MM.1S (cell line): Measurements from ENCODE around the gene ADGRV1.

Source experiments
- DNase-seq: peaks from one replicate; pipeline ENCODE4 v3.0.0-alpha.2; 2015
- H2AFZ ChIP-seq: fragments of 300-600 bp; sonication (generic); 2 replicates; pipeline ENCODE4 v1.6.0; 2016; ENCODE audit warnings: antibody characterized with exemption, low read length
- H3F3A ChIP-seq: fragments of 300-600 bp; sonication (generic); 2 replicates; pipeline ENCODE4 v1.6.1; 2016; ENCODE audit warnings: mild to moderate bottlenecking, antibody characterized with exemption, low read length, moderate library complexity, mixed read lengths; ENCODE audit not compliant: insufficient read depth
- H3K27ac ChIP-seq: fragments of 300-600 bp; sonication (generic); 2 replicates; pipeline ENCODE4 v1.5.1; 2016; ENCODE audit warnings: mild to moderate bottlenecking, low read length
- H3K27me3 ChIP-seq: fragments of 300-600 bp; sonication (generic); replicated peaks from 2 replicates; pipeline ENCODE4 v1.6.0; 2016; ENCODE audit warnings: low read length; ENCODE audit not compliant: insufficient read depth
- H3K36me3 ChIP-seq: fragments of 300-600 bp; sonication (generic); replicated peaks from 2 replicates; pipeline ENCODE4 v1.6.1; 2016; ENCODE audit warnings: mild to moderate bottlenecking, low read length, mixed read lengths; ENCODE audit not compliant: insufficient read depth
- H3K4me1 ChIP-seq: fragments of 300-600 bp; sonication (generic); 2 replicates; pipeline ENCODE4 v1.6.1; 2016; ENCODE audit warnings: low read length, mixed read lengths
- H3K4me2 ChIP-seq: fragments of 300-600 bp; sonication (generic); 2 replicates; pipeline ENCODE4 v1.6.0; 2016; ENCODE audit warnings: low read depth, low read length
- H3K4me3 ChIP-seq: fragments of 300-600 bp; sonication (generic); 2 replicates; pipeline ENCODE4 v1.5.1; 2016; ENCODE audit warnings: low read length, mixed read lengths
- H3K79me2 ChIP-seq: fragments of 300-600 bp; sonication (generic); 2 replicates; pipeline ENCODE4 v1.6.1; 2016; ENCODE audit warnings: mixed run types, low read length, mixed read lengths
- H3K9ac ChIP-seq: fragments of 300-600 bp; sonication (generic); 2 replicates; pipeline ENCODE4 v1.6.1; 2016; ENCODE audit warnings: low read length, mixed read lengths
- H3K9me2 ChIP-seq: fragments of 300-600 bp; sonication (generic); replicated peaks from 2 replicates; pipeline ENCODE4 v1.6.1; 2016; ENCODE audit warnings: mild to moderate bottlenecking, low read length, mixed read lengths; ENCODE audit not compliant: insufficient read depth
- H3K9me3 ChIP-seq: fragments of 300-600 bp; sonication (generic); replicated peaks from 2 replicates; pipeline ENCODE4 v1.6.1; 2016; ENCODE audit warnings: mild to moderate bottlenecking, low read length, mixed read lengths; ENCODE audit not compliant: insufficient read depth
- H4K20me1 ChIP-seq: fragments of 300-600 bp; sonication (generic); 2 replicates; pipeline ENCODE4 v1.6.1; 2016; ENCODE audit warnings: mild to moderate bottlenecking, low read length, moderate library complexity, mixed read lengths; ENCODE audit not compliant: insufficient read depth
- EZH2 ChIP-seq: fragments of 300-600 bp; sonication (generic); optimal IDR thresholded peaks from 2 replicates; pipeline ENCODE3; 2017; ENCODE audit warnings: low read depth, mild to moderate bottlenecking, antibody characterized with exemption, low read length, mixed read lengths
- EZH2phosphoT487 ChIP-seq: fragments of 300-600 bp; sonication (generic); IDR thresholded peaks from 2 replicates; pipeline ENCODE4 v1.6.1; 2018; ENCODE audit warnings: antibody characterized with exemption, low read length
- TF ChIP-seq, protein P1 (sequence below): fragments of 300-600 bp; sonication (generic); IDR thresholded peaks from 2 replicates; pipeline ENCODE4 v1.5.1; 2016; ENCODE audit warnings: antibody characterized with exemption, low read length, mixed read lengths

ADGRV1 gene

DNA sequence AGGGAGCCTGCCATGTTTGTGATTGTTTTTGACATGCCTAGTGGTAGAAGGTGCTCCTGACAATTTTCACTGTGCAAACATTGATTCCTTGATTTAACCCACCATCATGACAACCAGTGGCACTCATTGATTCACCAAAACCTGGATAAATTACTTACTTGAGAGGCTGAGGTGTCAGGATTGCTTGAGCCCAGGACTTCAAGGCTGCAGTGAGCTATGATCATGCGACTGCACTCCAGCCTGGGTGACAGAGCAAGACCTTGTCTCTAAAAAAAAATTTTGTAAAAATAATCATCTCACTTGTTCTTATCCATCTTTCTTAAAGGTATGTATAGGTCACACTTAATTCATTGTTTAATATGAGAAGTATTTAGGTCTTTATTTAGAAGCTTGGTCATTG is 423.2 kb downstream of the ADGRV1 start:
- Histone ChIP-seq H3F3A (no peaks in the 10 kb centered on the region), H4K20me1 (no peaks in the 10 kb centered on the region), H3K9me3 (no peaks in the 10 kb centered on the region), H2AFZ (no peak overlapping the region), H3K27me3 (no peaks in the 10 kb centered on the region), H3K9me2 (no peaks in the 10 kb centered on the region), H3K27ac (no peak overlapping the region), H3K4me3 (no peak overlapping the region), H3K9ac (no peak overlapping the region), H3K4me1 (no peaks in the 10 kb centered on the region), H3K4me2 (no peak overlapping the region), H3K79me2 (no peaks in the 10 kb centered on the region), H3K36me3 (no peaks in the 10 kb centered on the region)
- no peak for DNase-seq
- no peak for TF ChIP-seq EZH2
- TF ChIP-seq, protein P1, sequence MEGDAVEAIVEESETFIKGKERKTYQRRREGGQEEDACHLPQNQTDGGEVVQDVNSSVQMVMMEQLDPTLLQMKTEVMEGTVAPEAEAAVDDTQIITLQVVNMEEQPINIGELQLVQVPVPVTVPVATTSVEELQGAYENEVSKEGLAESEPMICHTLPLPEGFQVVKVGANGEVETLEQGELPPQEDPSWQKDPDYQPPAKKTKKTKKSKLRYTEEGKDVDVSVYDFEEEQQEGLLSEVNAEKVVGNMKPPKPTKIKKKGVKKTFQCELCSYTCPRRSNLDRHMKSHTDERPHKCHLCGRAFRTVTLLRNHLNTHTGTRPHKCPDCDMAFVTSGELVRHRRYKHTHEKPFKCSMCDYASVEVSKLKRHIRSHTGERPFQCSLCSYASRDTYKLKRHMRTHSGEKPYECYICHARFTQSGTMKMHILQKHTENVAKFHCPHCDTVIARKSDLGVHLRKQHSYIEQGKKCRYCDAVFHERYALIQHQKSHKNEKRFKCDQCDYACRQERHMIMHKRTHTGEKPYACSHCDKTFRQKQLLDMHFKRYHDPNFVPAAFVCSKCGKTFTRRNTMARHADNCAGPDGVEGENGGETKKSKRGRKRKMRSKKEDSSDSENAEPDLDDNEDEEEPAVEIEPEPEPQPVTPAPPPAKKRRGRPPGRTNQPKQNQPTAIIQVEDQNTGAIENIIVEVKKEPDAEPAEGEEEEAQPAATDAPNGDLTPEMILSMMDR, result no peak
- no peak for TF ChIP-seq EZH2phosphoT487

- H2AFZ ChIP-seq, result no peak overlapping the region
- no peak for DNase-seq
- H3K9ac ChIP-seq, result no peak overlapping the region
- no peak overlapping the region for H3K4me2 ChIP-seq
- H3K9me2 ChIP-seq, result no peaks in the 10 kb centered on the region
- no peaks in the 10 kb centered on the region for H3K9me3 ChIP-seq
- H3K4me1 ChIP-seq, result no peaks in the 10 kb centered on the region
- H3K27me3 ChIP-seq, result no peaks in the 10 kb centered on the region
- H3K27ac ChIP-seq, result no peak overlapping the region
- no peak overlapping the region for H3K4me3 ChIP-seq
- no peaks in the 10 kb centered on the region for H4K20me1 ChIP-seq
- no peaks in the 10 kb centered on the region for H3K36me3 ChIP-seq
- TF ChIP-seq, protein P1, result no peak
- TF ChIP-seq EZH2phosphoT487 (no peak), EZH2 (no peak)
- no peaks in the 10 kb centered on the region for H3K79me2 ChIP-seq
- H3F3A ChIP-seq, result no peaks in the 10 kb centered on the region
Observed at GRCh38 chr5:90982576-90982975, 424.0 kb downstream of the ADGRV1 start.

DNA sequence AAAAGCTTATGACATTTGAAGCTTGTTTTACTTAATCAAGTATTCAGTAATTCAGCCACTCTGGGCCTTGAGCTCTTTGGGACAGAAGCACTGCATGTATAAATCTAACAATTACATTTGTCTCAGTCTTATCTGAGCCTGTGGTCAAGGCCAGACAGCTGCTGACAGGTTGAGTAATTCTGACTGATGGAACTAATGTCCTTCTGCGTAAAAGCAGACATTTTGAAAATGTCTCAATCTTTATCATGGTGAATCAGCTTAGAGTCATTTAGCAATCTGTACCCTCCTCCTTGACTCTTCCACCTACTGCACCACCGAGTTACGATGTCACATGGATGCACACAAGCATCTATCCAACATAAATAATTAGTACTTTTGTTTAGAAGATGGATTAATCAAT is 424.6 kb downstream of the ADGRV1 start:
- TF ChIP-seq EZH2phosphoT487 (no peak), EZH2 (no peak)
- TF ChIP-seq, protein P1, result no peak
- H3K4me2 ChIP-seq, result no peak overlapping the region
- H3K9me3 ChIP-seq, result no peaks in the 10 kb centered on the region
- no peaks in the 10 kb centered on the region for H3K27me3 ChIP-seq
- H3K79me2 ChIP-seq, result no peaks in the 10 kb centered on the region
- no peaks in the 10 kb centered on the region for H3K9me2 ChIP-seq
- no peak overlapping the region for H3K27ac ChIP-seq
- H3K9ac ChIP-seq, result no peak overlapping the region
- H3F3A ChIP-seq, result no peaks in the 10 kb centered on the region
- no peak for DNase-seq
- H3K36me3 ChIP-seq, result no peaks in the 10 kb centered on the region
- H3K4me3 ChIP-seq, result no peak overlapping the region
- no peaks in the 10 kb centered on the region for H3K4me1 ChIP-seq
- H4K20me1 ChIP-seq, result no peaks in the 10 kb centered on the region
- H2AFZ ChIP-seq, result no peak overlapping the region
